Activated T-cell treated with anti-CD3 and anti-CD28 coated beads for 1 hour (primary cell): ENCODE results near the gene MAEA.
"Not testable (repeated sequence)": the region's sequence is repeated elsewhere in the genome, so short reads cannot be mapped to it uniquely, and the experiment has no call there.

Source experiments
- DNase-seq: peaks from one replicate; pipeline ENCODE4 v3.0.0-alpha.2; 2020; ENCODE audit warnings: low read depth

The MAEA gene

GRCh38 chr4:1367230-1367935 is 77.7 kb downstream of the MAEA start:
- no peak for DNase-seq

DNA sequence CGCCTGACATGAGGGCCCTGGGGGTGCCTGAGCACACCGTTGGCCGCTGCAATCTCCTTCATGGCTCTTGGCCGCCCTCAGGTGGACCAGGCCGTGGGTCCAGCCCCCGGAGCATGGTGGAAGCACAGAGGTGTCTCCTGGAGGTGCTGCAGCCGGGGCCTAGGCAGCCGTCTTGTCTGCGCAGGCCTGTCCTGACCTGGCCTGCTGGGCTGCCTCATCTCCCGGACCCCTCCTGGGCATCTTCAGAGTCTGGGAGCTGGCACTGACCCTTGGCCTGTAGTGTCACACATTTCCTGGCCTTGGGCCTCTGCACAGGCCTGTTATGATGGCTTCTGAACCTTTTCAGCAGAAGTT is 78.2 kb downstream of the MAEA start:
- no peak for DNase-seq

DNA sequence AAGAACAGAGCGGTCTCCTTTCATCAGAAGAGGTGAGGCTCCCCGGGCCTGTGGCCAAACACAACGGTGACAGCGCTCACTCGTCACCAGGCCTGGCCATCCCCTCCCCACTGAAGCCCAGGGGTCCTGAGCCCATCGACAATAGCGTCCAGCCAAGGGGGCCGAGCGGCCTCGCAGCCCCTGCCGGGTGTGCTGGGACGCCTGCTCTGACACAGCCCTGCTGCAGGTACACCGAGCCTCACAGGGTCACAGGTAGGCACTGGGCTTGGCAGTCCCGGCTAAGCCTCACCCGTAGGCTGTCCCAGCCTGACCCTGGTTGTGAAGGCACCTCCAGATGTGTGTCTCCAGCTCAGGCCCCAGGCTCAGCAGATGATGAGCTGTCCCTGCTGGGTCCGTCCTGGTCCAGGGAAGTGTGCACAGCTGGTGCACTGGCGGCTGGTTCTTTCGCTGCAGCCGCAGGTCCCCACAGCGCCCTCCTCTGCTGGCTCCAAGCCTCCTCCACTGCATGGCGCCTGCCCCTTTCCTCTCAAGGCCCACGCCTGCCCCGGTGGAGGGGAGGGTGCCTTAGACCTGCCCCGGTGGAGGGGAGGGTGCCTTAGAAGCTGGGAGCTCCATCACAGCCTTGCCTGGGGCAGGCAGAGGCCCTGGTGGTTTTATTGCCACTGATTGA is 78.9 kb downstream of the MAEA start:
- no peak for DNase-seq

- DNase-seq, result no peak
These were observed 79.4 kb downstream of the MAEA start for GRCh38 chr4:1369091-1369450.

GRCh38 chr4:1369479-1370079 is 79.9 kb downstream of the MAEA start:
- DNase-seq, result no peak

GRCh38 chr4:1370321-1371124 is 80.8 kb downstream of the MAEA start:
- DNase-seq, result no peak

GRCh38 chr4:1371176-1372165 is 81.8 kb downstream of the MAEA start:
- no peak for DNase-seq

- not testable (repeated sequence) for DNase-seq
These were observed 82.9 kb downstream of the MAEA start for GRCh38 chr4:1372576-1372975.

DNA sequence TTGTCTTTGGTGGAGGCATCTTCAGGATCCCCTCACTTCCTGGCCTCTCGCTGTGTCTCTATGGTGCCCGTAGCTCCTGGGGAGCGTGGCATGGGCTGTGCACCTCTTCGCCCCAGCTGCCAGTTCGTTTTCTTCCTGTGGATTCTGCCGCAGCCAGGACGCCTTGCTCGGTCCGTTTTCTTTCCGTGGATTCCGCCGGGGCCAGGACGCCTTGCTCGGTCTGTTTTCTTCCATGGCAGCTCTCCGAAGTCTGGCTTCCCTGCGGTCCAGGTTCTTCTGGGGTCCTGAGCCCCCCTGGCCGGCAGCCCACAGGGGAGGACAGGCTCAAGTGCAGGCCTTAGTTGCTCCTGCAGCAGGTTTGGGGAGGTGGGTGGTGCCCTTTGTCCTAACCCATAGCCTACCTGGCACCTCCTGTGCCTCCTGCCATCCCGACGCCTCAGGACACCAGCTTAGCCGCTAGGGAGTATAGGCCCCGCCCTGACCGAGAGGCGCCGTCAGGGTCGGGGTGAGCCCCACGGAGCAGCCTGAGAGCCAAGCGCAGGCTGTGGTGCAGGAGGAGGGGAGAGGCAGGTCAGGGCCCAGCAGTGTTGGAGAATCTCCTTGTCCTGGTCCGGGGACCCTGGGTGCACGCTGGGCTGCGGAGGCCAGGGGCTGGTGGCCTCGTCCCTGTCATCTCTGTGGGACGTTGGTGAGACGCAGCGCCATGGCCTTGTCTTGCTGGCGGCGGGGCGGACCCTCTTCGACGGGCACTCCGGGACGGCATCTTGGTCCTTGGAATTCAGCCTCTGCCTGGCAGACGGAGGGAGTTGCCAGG is 84.4 kb downstream of the MAEA start:
- DNase-seq, result no peak

DNA sequence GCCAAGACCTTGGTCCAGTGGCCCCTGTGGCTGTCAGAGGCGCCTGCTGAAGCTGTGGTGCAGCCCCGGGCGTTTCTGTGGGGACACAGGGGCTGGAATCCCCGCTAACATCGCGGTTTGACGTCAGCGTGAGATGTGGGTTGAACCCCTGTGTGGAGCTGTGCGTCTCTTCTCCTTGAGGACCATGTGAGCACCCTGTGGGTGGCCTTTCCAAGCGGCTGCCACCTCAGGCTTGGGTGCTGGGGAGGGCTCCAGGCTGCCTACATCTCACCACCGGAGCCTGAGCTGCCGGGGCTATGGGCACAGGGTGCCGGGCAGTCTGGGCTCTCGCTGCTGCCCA is 85.0 kb downstream of the MAEA start:
- no peak for DNase-seq

DNA sequence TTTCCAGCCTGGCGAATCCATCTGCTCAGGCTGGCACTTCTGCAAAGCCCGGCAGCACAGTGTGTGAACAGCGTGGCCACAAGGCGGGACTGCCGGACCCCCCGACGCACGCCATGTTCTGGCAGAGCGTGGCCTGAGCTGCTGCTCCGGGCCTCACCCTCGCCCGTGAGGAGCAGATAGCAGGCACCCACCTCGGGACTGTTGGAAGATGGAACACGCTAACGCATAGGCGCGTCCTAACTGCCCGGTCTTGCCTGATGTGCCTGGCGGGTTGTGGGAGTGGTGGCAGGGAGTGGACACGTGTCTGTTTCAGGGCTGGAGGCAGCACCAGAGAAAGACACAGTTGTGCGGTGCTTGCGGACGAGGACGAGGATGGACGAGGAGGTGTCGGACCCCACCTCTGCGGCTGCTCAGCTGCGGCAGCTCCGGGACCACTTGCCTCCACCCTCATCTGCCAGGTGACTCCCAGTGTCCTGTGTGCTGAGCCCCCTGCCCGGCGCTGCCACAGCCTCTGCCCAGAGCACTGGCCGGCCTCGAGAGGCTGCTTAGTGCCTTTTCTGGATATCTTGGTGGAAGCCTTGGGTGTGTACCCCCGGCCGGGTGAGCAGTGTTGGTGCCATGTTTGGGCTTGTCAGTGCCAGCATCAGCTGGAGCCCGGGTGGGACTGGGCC is 85.5 kb downstream of the MAEA start:
- DNase-seq, result no peak

DNA sequence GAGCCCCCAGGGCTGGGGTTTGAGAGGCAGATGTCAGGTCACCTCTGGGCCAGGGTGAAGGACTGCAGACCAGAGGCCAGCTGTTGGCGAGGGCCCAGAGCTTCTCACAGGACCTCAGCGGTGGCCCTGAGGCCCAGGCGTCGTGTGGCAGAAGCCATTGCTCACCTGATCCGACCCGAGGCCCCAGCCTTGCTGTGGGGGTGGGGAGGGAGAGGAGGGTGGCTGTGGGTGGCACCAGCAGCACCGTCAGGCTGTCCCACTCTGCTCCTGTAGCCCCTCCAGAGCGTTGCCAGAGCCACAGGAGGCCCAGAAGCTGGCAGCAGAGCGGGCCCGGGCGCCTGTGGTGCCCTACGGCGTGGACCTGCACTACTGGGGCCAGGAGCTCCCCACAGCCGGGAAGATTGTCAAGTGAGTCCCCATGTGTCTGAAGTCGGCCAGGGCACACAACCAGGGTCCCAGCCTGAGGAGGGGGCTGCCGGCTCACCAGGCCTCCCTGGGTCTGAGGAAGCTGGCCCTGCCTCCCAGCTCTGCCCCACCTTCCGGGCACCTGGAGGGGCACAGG is 86.2 kb downstream of the MAEA start:
- no peak for DNase-seq

DNA sequence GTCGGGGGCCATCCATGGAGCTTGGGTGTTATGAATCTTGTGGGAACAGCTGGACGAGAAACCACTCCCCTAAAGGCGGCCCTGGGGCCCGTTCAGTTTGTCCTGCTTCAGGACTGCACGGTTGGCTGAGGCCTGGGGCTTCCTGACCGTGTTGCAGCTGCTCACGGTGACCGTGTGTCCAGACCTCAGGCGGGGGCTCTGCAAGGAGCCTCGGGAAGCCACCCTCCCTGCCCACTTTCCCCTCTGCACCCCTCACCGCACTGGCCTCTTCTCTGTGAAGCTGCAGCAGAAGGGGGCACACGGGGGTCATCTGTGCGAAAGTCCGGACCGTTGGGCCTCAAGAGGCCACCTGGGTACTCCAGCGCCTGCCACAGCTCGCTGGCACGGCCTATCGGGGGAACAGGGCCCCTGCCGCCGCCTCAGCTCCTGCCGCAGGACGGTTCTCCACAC is 86.7 kb downstream of the MAEA start:
- DNase-seq, result no peak

GRCh38 chr4:1376841-1377605 is 87.3 kb downstream of the MAEA start:
- no peak for DNase-seq

GRCh38 chr4:1377606-1378261 is 88.0 kb downstream of the MAEA start:
- DNase-seq, result no peak

DNA sequence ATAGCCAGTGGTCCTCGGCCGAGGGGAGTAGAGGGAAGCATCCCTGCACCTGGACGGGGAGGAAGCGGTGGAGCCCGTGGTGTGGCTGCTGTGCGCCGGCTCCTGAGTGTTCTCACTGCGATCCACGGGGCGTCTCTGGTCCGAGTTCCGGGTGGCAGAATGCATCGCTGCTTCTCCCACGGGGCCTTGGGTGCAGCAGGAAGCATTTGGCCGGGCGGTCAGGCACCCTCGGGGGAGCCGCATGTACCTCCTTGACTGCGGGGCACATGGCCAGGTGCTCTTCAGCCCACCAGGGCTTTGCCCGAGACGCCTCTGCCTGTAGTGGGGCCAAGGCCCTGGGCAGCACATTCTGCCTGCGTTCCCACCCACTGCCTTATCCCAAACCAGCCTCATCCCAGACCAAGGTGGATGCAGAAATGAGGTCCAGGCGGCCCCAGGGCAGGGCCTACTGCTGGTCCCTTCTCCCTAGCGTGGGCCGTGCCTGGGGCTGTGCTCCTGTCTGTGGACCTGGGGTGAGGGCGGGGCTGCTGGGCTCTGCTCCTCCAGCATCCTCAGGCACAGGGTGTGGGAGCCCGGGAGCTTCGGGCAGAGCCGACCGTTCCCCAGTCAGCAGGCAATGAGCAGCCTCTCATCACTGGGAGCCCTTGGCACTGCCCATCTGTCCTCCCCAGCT is 89.0 kb downstream of the MAEA start:
- no peak for DNase-seq

DNA sequence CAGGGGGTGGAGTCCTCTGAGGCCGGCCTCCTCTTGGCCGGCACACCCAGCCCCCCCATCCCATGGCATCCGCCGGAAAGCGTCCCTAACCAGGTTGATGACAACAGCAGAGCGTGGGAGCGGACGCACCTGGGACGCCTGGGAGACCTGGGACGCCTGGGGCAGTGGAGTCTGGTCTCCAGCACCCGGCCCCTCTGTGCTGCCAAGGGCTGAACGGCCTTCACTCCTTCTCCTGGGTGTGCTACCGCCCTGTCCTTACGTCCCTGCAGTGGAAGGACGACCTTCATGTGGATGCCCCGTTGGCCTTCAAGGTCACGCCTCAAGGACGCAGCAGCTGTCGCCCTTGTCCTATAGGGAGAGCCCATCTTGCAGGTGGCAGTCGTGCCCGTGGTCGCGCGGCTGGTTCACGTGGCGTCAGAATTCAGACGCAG is 89.7 kb downstream of the MAEA start:
- DNase-seq, result no peak

GRCh38 chr4:1379801-1380331 is 90.2 kb downstream of the MAEA start:
- no peak for DNase-seq
